ENCODE results near the gene ANKS1B.

- TF ChIP-seq CTCF (IDR thresholded peaks at IDR 0.05), result no peak
- no peak for TF ChIP-seq POLR2A (IDR thresholded peaks at IDR 0.05)
Observed at GRCh38 chr12:99544457-99544856, 440.3 kb downstream of the ANKS1B start.
